HG02588 (cell line): ENCODE measurements around the gene ETS1.

ENCODE experiments used
- ATAC-seq: cut with Tn5 transposase; IDR thresholded peaks from one replicate; pipeline ENCODE4 v1.9.1; 2021; ENCODE audit warnings: mild to moderate bottlenecking, moderate library complexity; ENCODE audit not compliant: unreplicated experiment

ETS1 gene

DNA sequence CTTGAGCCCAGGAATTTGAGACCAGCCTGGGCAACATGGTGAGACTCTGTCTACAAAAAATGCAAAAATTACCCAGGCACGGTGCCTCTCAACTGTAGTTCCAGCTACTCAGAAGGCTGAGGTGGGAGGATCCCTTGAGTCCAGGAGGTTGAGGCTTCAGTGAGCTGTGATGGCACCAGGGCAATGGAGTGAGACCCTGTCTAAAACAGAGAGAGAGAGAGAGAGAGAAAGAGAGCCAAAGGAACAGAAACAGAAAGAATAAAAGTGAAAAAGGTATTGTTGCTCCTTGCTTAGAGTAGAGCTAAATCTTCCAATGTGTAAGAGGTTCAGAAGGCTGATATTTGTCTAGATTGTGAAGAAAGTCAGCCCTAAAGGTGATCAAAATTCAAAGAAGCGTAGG lies 8.9 kb upstream of the ETS1 start:
- ATAC-seq: no peak

DNA sequence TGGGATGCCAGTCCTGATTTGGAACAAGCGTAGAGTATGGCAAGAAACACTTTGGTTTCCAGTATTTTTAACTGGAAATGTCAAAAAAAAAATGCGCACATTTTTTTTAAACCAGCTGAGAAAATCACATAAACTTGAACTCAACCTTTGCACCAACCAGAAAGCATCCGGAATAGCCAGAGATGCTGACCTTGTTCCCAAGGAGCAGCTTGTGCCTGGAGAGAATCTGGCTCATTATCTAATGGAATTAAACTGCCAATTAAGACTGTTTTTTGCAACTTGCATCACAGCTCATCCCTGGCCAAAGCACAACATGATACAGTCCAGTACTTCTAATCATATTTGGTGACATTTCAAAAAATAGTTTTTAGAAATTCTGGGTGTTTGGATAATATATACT lies 8.4 kb upstream of the ETS1 start:
- no peak for ATAC-seq

DNA sequence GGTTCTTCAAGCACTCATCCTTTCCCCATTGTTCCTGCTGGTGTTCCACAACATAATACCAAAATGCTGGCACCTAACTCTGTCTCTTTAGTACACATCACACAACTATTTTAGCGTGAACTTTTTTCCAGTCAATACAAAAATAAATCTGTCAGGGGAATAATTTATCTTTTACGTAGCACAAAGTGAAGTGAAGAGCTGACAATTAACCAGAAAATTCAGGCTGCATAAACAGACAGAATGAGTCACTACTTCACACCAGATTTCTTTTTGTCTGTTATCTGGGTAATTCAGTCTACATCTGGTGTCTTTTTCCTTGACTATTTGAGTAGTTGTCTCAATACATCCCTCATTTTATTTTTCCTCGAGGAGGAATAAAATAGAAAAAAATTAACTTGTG lies 7.9 kb upstream of the ETS1 start:
- ATAC-seq: no peak

DNA sequence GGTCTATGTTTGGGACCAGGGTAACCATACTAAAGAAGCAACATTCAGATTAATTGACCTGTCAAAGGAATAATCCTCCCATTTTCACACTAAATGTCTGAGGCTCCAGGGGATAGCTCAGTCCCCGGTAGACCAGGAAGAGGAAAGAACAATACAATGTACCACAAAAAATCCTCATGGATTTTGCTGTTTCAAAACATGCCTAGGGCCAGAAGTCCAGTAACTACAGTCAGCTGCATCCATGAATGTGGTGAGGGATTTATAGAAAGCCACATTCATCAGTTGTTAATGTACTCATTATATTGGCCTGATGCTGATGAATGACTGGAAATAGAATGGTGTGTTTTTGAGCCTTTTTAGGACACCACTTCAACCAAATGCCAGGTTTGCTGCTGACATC lies 6.9 kb upstream of the ETS1 start:
- no peak for ATAC-seq

DNA sequence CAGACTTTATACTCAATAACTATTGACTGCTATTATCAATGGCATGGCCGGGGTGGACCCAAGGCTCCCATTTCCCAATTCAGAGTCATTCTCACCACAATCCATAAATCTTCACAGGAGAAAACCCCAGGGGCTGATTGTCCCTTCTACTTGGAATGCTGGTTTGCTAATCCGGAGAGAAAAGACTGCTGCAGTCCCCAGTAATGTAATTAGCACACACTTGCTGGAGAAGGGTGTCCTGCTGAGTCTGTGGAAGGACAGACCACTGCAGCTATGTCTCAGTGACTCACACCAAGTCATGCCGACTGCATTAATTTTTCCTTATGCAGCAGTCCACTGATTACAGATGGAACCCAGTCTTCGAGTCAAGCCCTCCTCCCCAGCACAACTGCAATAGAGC lies 5.9 kb upstream of the ETS1 start:
- ATAC-seq: no peak

DNA sequence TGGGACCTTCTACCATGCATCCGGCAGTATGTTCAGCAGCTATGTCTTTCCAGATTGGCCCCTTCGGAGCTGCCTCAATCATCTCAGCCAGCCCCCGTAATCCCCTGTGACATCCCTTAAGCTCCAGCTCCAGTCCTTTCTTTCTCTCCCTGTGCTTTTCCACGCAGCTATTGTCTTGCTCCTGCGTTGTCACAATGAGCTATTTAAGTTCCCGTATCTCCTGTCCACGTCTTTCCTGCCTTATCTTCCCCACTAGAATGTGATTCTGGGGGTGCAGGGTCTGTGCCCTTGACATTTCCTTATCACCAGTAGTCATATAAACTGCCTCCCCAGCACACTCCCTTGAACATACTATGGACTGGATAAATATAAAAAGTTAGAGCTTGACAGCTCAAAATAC lies 5.1 kb upstream of the ETS1 start:
- ATAC-seq: no peak

DNA sequence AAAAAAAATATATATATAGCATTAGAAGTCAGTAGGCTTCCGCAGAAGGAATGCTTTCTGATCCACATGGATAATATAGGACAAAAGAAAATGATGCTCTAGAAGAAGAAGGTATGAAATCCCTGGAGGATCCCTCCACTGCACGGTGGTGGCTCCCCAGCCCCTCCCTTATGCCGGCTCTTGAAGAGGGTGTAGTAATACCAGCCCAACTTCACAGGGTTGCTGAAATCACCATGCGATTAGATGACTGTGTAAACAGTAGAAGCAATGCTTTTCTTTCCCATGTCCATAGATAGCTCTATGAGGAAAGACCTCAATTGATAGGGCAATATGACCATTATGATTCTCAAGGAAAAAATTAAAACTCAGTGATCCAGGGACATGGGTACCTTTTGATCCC lies 3.2 kb upstream of the ETS1 start:
- no peak for ATAC-seq

DNA sequence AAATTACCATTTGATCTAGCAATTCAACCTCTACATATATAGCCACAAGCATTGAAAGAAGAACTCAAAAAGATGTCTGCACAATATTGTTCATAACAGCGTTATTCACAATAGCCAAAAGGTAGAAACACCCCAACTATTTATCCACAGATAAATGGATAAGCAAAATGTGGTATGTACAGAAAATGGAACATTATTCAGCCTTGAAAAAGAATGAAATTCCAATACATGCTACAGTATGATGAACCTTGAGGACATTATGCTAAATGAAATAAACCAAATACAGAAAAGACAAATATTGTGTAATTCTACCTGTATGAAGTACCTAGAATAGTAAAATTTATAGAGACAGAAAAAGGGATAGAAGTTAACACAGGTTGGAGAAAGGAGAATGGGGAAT lies 2.6 kb upstream of the ETS1 start:
- no peak for ATAC-seq

DNA sequence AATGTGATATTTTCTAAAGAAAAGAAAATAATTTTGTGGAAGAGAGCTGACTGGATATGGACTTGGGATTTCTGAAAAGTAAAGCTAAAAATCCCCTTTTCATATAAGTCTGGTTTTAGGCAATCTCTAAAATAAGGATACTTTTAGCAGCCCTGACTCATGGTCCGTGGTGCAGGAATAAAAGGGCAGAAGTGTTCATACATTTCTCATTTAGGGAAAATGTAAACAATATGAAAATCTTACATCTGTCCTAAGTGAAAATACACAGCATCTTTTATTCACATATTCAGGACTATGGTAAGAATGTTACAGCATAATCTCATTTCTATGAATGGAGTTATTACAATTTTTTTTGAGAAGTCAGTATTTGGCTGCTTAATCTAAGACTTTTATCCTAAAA lies 735 bp upstream of the ETS1 start:
- no peak for ATAC-seq

DNA sequence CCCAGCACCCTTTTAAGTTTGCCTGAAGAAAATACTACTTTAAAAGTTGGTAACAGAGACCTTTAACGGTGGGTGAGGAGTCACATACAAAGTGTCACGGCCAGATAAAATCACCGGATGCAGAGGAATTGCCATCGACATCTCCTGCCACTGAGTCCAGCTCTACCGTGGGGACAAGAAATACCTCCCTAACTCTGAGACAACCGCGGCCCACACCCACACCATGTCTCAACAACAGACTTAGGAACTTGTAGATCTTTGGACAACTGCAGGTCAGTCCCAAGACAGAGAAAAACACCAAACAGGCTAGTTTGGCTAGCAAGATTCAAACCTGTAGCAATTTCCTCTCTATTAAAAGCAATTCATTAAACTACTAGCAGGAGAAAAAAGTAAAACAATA lies 669 bp downstream of the ETS1 start:
- ATAC-seq: no peak

DNA sequence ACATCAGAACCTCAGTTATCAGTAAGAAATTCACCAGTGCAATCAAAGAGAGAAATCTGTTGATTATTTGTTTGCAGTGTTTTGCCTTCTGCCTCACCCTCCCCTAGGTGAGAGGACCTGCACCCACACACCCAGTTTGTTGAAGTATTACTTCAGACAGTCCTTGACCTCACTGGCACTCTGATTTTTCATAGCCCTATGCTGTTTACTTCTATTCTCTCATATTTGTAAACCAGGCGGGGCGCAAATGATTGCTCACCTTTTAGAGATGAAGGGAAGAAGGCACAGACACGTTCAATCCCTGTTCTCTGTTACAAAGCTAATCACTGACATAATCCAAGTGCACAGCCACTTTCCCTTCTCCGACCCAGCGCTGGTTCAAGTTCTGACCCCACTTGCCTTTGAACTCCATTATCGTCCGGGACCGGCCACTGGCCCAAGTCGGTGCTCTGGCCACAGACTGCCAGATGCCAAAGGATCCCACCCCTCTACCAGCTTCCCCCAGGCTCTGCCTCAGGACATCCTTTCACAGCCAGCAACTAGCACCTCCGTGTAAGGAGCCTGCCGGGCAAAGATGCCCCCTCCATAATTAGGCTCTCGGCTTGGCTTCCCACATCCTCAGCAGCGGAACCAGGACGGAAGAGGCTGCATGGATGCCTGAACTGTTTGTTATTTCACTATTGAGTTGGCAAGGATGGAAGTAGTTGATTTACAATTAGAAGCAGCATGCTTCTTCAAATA lies 1.7 kb downstream of the ETS1 start:
- no peak for ATAC-seq

DNA sequence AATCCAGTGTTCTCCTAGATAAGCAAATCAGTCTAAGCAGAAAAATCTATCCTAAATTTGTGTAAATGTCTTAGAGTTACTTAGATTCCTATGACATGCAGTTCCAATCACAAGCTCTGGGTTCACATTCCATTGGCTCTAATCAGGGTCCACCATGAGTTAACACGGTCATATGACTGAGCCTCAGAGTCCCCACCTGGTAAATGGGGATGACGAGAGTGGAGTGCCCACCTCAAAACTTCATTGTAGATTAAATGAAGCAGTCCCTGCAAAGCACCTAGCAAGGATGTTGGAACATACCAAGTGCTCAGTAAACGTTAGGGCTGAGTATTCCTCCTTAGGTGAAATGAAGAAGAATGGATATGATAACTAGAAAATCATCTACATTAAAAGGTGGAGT lies 3.1 kb downstream of the ETS1 start:
- no peak for ATAC-seq

DNA sequence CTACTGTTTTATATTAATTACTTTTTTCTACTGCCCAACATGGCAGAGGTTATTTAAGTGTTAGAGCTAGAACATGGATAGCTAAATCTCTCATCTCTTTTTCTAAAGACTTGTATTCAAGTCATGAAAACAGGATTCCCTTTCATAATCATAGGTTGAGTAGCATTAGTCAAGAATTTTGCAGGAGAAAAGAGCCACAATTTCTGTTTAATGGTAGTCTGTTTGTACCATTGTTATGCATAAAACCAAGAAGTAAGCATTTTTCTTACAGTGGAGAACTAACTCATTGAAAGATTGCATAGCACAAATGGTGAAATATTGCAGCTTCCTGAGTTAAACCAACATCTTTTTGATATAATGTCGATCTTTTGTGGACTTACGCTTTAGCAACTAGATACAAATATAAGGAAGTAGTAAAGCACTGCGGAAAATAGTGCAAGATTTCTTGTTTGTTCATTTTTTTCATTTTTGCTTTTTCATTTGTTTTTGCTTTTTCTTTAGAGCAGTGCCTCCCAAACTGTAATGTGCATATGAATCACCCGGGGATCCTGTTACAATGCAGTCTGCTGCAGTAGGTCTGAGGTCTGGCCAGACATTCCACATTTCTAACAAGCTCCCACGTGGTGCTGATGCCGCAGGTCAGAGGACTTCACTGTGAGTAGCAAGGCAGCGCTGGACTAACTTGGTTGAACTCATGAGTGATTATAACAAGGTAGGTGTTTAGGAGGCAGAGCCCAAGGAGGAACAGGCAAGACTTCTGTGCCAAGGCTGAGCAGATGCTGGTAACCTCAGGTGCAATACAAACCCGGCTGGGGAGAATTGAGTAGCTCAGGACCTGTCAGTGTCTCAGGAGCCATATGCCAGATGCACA lies 4.6 kb downstream of the ETS1 start:
- ATAC-seq: no peak

DNA sequence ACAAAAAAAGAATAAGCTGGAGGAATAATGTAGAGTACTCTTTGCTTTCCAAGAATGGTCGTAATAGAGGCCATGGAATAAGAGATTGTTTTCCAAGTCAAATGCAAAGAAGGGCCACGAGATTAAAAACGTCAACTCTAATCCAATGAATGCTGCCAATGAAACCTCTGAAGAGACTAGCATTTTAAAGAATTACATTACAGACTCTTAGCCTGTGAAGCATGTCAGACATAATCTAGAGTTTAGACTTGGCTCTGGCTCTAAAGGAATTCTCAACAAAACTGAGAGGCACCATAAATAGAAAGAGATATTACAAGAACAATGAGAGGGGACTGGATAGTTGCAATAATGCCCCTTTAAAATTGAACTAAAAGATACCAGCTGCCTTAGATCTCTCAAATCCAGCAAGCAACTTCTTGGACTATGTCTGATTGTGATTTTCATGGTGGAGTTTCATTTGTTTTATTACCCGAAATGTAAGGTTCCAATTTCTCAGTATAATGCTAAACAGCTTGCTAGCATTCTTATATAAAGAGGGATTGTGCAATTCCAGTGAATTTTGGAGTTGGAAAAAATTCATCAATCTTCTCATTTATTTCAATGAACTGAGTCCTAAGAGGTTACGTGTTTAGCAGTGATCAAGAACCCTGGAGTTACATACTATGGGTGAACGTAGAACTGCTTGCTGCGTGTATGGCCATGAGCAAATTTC lies 5.6 kb downstream of the ETS1 start:
- no peak for ATAC-seq

DNA sequence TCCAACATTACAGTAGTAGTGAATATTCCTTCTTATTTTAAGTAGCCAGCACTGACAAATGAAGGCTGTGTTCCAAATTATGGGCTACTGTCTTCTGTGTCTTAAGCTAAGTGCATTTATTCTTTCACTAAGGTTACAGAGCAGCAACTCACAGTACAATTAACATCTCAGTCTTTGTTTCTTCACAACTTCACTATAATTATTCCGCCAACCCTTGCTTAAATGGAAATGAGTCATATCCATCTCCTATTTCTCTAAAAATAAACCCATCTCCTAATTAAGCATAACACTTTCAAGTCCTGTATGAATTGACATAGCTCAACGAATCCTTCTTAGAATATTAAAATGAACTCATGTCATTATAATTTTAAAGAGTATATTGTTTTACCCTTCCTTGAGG lies 6.7 kb downstream of the ETS1 start:
- ATAC-seq: no peak

DNA sequence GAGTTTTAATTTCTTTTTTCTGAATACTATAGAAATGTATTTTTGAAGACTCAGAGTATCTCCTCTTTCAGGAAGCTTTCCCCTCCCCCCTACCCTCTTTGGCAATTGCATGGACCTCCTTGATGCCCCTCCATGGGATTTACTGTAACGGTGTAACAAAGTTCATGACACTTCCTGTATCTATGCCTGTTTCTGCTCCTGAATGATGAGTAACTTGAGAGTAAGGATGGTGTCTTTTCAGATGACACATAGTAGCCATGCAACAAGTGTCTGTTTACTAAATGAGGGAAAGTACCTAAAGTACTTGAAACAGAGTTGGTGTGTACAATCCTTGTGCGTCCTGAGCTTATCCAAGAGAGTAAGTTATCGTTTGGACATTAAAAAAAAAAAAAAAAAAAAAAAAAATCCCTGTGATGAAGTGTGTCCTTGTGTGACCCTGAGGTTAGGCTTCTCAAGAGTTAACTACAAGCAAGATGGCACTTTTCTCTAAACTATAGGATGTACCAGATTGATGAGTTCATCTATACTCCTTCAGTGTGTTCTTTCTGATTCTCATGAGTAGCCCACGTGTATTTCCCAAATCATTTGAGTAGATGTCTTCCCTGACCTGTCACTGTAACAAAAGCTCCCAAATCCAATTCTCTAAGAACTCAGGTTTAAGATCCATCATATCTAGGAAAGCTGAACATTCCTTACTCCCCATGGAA lies 7.4 kb downstream of the ETS1 start:
- peak; percentile 71 for ATAC-seq

DNA sequence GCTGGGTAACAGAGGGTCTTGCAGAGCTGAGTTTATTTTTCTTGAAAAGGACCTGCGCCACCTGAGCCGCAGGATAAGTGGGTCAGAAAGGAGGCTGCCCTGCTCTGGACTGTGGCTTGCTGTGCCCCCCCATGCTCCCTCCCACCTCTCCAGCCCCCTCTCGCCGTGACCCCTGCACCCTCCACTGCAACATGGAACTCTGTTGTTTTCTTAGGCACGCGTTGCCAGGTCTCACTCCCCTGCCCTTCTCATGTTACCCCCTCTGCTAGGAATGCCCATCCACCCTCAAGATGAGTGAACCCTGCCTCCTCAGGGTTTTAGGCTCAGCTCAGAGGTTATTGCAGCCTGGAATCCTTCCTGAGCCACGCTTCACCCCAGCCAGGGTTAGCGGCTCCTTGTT lies 10.8 kb downstream of the ETS1 start:
- no peak for ATAC-seq

DNA sequence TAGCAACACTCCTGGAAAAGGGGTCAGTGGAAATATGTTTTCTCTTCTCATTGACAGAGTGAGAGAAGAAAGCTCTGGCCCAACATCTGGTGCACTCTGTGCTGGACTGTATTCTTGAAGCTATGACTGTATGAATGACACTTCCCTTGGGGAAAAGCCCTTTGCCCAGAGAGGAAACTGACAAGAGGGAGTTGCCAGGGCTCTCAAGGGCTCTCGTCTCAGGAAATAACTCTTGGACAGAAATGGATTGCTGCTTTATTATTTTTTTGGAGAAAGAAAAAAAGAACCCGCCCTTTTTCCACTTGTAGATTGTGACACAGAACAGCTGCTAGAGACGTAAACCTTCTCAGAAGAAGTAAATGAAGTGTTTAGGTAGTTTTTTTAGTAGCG lies 11.4 kb downstream of the ETS1 start:
- no peak for ATAC-seq

DNA sequence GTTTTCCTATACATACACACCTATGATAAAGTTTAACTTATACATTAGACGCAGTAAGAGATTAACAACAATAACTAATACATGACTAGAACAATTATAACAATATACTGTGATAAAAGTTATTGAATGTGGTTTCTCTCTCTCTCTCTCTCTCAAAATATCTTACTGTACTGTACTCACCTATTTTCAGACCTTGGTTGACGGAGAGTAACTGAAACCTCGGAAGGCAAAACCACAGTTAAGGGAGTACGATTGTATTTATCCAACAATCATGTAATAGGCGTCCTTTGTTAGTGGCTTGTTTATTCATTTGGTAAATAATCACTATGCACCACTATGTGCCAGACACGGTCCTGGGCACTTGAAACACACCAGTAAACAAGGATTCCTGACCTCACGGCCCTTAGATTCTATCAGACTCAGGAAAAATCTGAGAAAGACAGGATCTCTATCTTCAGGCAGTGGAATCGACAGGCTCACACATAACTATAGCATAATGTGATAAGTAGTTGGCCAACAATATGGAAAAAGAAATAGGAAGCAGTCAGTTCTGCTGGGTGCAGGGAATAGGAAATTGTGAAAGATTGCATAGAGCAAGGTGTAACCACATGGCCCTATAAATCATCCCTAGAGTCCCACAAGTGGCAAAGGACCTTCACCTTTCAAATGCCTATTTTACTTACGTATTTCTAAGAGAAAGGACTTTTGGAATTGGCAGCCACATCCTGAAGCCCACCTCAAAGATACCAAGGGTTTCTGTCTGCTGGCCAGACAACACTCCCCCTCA lies 12.0 kb downstream of the ETS1 start:
- no peak for ATAC-seq

DNA sequence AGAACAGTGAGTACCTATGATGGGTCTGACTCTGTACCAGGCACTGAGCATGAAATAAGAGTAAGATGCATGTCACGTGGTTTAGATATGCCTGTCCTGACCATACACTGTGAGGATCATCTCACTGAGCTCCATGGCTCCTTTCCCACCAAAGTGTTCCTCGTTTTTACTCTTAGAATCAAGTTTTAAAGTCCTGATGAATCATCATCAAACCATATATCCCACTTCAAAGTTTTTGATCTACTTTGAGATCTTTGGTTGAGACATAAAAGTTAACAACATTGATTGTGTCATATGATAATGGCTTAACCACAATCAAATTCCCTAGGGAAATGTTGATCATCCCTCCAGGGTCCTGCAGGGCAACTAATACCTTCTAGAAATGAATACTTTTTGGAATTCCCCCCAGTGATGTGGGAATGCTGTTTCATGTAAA lies 12.8 kb downstream of the ETS1 start:
- ATAC-seq: no peak
